HG03097 (cell line): ENCODE results near the gene IKZF2.

Source experiments
- ATAC-seq: cut with Tn5 transposase; IDR thresholded peaks from one replicate; pipeline ENCODE4 v1.9.1; 2021; ENCODE audit not compliant: unreplicated experiment, low FRiP score

The IKZF2 gene

GRCh38 chr2:213156717-213157116 lies 5.3 kb upstream of the IKZF2 start:
- ATAC-seq = no peak

DNA sequence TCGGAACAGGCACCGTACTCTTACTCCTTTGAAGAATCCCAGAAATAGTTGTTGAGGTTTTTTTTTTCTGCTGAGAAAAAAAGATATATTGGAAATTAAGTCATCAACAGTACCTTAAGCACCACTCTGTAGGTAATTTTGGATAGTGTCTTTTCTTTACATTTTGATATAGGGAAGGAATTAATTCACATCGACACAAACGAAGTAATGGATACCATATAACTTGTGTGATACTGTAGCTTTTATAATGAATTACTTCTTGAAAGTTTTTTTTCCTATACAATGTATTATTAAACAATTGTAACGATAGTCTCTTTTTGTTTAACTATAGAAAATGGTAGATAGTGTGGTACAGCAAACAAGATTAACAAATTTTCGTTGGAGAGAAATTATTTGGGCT lies 1.5 kb upstream of the IKZF2 start:
- ATAC-seq = no peak

DNA sequence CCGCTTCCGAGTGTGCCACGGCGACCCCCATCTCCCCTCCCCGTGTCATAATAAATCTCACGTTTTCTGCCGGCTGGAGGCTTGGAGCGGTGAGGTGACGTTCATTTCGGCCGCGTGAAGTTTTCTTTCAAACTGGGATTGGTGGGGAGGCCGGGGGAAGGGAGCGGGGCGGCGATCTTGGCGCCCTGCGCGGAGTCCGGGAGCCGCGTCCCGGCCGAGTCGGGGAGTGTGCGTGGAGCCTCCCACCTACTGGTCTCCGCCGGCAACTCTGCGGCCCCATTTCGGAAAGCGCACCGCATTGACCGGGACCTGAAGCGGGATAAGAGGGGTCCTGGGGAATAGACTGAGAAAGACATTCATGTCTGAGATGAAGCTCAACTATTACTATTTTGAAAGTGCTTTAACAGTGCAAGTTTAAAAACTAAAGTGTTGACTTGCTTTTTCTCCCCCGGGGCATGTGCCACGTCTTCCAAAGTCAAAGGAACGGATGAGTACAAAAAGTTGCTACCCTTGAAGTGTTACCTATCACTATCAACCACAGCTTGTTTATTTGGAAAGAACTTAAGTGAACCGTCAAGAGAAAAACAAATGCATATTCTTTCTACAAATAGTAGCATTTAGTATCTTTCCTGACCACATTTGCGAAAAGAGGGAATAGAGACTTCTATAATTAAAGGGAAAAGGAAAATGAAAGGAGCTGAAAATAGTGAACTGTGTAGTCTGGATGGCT lies 818 bp upstream of the IKZF2 start:
- peak; percentile 27 for ATAC-seq

- no peak for ATAC-seq
These were observed 906 bp downstream of the IKZF2 start for GRCh38 chr2:213150315-213151097.

- ATAC-seq = no peak
These were observed 1.5 kb downstream of the IKZF2 start for GRCh38 chr2:213149949-213150314.

- no peak for ATAC-seq
These were observed 2.0 kb downstream of the IKZF2 start for GRCh38 chr2:213149294-213149875.

- ATAC-seq = no peak
These were observed 2.7 kb downstream of the IKZF2 start for GRCh38 chr2:213148572-213149261.

DNA sequence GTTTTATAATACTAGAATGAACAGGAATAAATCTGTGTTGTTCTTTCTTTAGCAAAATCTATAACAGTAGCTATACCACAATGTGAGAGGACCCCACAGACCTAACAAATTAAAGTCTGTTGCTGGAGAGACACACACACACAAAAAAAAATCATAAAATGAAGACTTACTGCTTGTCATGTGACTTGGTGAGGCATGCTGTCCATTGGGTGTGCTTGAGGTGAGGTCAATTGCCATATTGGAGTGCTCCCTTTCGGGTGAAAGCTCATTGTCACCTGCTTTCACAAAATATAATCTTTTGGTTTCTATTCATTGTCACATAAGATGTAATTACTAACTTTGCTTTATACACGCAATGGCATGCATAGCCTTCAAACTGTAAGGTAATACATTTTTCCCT lies 3.9 kb downstream of the IKZF2 start:
- no peak for ATAC-seq

DNA sequence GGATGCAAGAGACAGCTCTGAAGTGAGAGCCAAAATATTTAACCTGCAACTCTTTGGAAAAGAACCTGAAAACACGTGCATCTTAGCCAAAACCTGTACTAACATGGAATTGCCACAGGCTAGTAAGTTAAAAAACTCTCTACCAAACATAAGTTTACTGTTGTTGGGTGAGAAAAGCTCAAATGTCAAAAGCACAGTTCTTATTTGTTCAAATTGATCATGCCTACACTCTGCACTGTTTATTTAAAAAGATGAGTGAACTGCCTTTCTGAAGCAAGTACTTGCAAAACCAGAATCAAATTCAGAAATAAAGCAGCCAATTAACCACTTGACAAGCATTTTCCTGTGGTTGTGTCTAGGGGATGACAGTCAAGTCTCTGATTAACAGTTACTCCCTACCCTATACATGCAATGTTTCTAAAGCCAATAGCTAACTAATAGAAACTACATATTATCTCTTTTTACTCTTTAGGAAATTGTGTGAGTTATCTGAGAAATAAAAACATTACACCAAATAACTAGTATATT lies 5.6 kb downstream of the IKZF2 start:
- ATAC-seq = no peak

- no peak for ATAC-seq
These were observed 14.3 kb downstream of the IKZF2 start for GRCh38 chr2:213137064-213137463.

- no peak for ATAC-seq
These were observed 22.1 kb downstream of the IKZF2 start for GRCh38 chr2:213129311-213129710.

GRCh38 chr2:213125646-213126347 lies 25.6 kb downstream of the IKZF2 start:
- no peak for ATAC-seq

GRCh38 chr2:213122725-213123124 lies 28.7 kb downstream of the IKZF2 start:
- ATAC-seq = no peak

DNA sequence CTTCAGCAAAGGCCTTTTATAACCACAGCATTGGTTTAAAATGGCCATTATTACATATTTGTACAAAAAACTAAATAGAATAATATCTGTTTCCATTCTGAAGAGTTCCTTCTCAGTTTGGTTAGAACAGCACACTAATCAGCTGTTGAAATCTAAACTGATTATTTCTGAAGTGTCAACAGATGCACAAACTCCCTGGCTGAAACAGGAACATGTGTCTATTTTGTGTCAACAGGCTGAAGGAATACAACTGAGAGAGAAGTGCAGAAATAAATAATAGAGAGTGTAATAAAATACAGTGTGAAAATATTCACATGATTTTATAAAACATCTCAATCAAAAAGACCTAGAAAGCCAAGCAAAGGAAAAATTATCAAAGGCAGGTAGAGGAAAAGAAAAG lies 29.7 kb downstream of the IKZF2 start:
- ATAC-seq = no peak

DNA sequence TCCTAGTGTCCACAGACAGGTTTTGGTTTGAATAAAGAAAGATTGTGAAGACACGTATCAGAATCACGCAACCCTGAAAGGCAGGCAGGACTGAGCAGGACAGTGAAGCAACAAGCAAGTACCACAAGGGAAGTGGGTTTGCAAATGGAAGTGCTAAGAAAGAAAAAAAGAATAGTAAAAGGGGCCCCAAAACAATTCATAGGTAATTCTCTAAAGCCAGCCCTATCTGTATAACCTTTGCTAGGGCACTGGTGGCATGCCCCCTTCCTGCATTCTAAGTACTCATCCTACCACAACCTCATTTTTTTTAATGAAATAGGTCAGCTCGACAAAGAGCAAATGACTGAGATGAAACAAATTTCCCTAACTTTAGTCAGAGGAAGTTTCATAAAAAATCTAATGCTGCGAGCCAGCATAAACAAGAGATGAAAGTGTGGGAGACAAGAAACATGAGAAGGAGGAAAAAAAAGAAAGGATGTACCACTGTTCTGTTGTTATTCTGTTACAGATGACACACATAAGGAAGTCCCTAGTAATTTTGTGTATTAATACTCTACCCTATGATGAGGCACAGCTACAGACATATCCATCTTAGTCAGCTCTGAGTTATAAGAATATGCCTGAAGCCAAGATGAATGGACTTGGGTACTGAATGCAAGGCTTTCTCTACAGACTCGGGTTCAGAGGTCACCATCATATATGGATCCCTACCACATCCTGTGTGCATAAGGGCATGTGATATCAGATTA lies 32.2 kb downstream of the IKZF2 start:
- peak; percentile 61 for ATAC-seq

DNA sequence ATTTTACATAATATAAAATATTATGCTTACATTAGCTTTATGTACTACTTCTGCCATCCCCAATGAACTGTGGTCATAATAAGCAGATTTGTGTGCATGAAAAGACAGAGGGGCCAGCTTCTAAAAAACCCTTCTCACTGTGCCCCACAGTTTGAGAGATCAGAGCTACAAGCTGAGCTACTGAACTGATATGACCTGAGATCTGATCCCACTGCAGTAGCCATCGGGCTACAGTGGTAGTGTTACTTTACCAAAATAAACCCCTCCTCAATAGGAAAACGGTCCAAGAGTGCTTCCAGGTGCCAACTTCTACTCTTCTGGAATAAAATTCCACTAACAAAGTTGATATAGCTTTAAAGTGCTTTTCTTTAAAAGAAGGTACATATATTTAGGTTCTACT lies 43.1 kb downstream of the IKZF2 start:
- no peak for ATAC-seq

- no peak for ATAC-seq
These were observed 43.7 kb downstream of the IKZF2 start for GRCh38 chr2:213107728-213108127.

DNA sequence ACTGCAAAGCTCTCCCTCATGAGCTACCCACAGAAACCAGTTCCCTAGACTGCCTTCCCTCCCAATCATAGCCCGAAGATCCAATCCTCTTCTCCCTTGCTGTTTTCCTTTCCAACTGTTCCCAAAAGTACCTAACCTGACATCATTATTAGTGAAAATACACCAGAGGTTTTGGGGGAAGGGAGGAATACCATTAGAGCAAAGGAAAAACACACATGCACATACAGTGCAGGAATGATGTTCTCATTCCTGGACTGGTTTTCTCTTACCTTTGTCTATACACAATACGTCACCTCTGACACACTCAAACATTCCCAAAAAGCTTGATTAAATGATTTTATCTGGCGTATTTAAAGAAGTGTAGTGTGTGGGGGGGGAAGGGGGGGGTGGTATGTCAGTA lies 46.2 kb downstream of the IKZF2 start:
- no peak for ATAC-seq

- no peak for ATAC-seq
These were observed 46.6 kb downstream of the IKZF2 start for GRCh38 chr2:213104903-213105202.
